Uterus (tissue), 4 donors: ENCODE data around the gene SLC22A1. TPM values are rescaled to one million over a fixed set of nuclear protein-coding genes. Genes with fewer than 3 reads are reported as not detected.

Experiments
- DNase-seq, 2 donors: peaks; one replicate each; pipeline ENCODE4 v3.0.0-alpha.2; 2019 to 2020
- H3K27ac ChIP-seq, 2 donors: fragments of 200-600 bp; sonication (generic); 1 replicate in 1 of 2; 2 replicates in 1 of 2; pipeline ENCODE4 v1.5.1; 2016 to 2018
- H3K27me3 ChIP-seq, 2 donors: fragments of 200-600 bp; sonication (generic); one replicate each; pipeline ENCODE4 v1.5.1; 2018 to 2019; ENCODE audit warnings: control low read depth in 1 of 2
- H3K36me3 ChIP-seq, 2 donors: fragments of 200-600 bp; sonication (generic); one replicate each; pipeline ENCODE4 v1.5.1; 2019; ENCODE audit warnings: control low read depth in 1 of 2
- H3K4me1 ChIP-seq, 2 donors: fragments of 200-600 bp; sonication (generic); one replicate each; pipeline ENCODE4 v1.5.1; 2018 to 2019; ENCODE audit warnings: control low read depth in 1 of 2
- H3K4me3 ChIP-seq, 2 donors: fragments of 200-600 bp; sonication (generic); 1 replicate in 1 of 2; 2 replicates in 1 of 2; pipeline ENCODE4 v1.5.1; 2018 to 2019; ENCODE audit warnings: mild to moderate bottlenecking in 1 of 2
- H3K9me3 ChIP-seq, 2 donors: fragments of 200-600 bp; sonication (generic); one replicate each; pipeline ENCODE4 v1.5.1; 2019; ENCODE audit warnings: control low read depth in 1 of 2
- POLR2A ChIP-seq, 2 donors: fragments of 450-650 bp; IDR thresholded peaks; one replicate each; pipeline ENCODE4 v1.6.1; 2016; ENCODE audit warnings: antibody characterized with exemption in 2 of 2, mild to moderate bottlenecking in 1 of 2, moderate library complexity in 1 of 2
- intact Hi-C: fragments of 100-400 bp; cut with DNase I; formaldehyde crosslinking; loops from one replicate; pipeline ENCODE4 v1.15.1; 2023; ENCODE audit warnings: low total_unique reads
- total RNA-seq, 4 donors: library from RNA; depleted of rRNA in 3 of 4; stranded (reverse); fragments of >200 nt in 3 of 4; gene quantifications; one replicate each; pipeline versions ENCODE4 v1.1.0 to v1.2.4, GENCODE V29; 2014 to 2023
- TF ChIP-seq, protein P1 (sequence below), 4 experiments: fragments of 200-600 bp in 2 of 4; fragments of 450-650 bp in 2 of 4; sonication (generic) in 2 of 4; IDR thresholded peaks; one replicate each; pipeline ENCODE4 v1.5.1; 2016 to 2019; ENCODE audit warnings: antibody characterized with exemption in 4 of 4, mild to moderate bottlenecking in 2 of 4, moderate library complexity in 1 of 4
- donor health status: DM: yes; HTN: yes; CAD: no.

SLC22A1 gene
- total RNA-seq, 4 donors from 2014 or later, result 0.35 to 5.4 TPM; not detected in 2

DNA sequence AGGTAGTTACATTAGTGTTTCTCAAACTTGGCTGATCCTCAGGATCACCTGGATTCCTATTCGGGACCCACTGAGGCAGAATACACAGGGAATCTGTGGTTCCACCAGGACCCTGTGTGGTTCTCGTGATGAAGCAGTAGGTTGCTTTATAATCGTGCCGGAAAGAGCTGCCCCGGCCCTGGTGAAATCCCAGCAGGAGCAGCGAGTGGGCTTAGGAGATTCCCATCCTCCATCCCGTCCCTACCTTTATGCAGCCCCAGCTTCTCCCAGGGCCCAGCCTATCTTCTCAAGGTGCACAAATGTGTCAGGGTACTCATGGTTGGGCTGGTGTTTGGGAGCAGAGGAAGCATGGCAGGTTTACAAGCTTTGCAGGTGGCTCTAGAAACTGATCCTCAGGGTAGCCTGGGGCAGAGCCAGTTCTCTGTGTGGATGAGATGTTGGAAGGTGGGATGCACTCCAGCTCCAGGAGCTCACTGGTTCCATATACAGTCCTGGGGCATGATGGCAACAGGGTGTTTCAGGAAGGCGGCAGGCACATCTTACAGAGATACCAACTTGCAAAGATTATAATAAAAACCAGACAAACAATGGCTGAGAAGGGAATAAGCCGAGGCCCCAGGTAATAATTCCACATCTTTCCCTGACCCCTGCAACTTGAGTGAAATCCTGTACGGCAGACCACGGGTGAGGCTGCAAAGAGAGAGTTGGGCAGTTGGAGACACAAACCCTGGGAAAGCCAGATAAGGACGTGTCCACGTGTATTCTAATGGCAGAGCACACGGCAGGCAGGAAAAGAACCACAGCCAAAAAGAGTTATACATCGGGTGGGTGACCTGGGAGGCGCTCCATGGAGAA, 5.9 kb downstream of the SLC22A1 start:
- H3K36me3 ChIP-seq, result no peaks in the 10 kb centered on the region
- DNase-seq, result no peak
- no peak for TF ChIP-seq POLR2A (IDR thresholded peaks at IDR 0.05)
- TF ChIP-seq, protein P1, sequence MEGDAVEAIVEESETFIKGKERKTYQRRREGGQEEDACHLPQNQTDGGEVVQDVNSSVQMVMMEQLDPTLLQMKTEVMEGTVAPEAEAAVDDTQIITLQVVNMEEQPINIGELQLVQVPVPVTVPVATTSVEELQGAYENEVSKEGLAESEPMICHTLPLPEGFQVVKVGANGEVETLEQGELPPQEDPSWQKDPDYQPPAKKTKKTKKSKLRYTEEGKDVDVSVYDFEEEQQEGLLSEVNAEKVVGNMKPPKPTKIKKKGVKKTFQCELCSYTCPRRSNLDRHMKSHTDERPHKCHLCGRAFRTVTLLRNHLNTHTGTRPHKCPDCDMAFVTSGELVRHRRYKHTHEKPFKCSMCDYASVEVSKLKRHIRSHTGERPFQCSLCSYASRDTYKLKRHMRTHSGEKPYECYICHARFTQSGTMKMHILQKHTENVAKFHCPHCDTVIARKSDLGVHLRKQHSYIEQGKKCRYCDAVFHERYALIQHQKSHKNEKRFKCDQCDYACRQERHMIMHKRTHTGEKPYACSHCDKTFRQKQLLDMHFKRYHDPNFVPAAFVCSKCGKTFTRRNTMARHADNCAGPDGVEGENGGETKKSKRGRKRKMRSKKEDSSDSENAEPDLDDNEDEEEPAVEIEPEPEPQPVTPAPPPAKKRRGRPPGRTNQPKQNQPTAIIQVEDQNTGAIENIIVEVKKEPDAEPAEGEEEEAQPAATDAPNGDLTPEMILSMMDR (IDR thresholded peaks at IDR 0.05), result no peak
- intact Hi-C loops, result no loop called here
- no peak overlapping the region for H3K27ac ChIP-seq
- no peaks in the 10 kb centered on the region for H3K4me1 ChIP-seq
- no peaks in the 10 kb centered on the region for H3K9me3 ChIP-seq
- no peak overlapping the region for H3K4me3 ChIP-seq
- no peaks in the 10 kb centered on the region for H3K27me3 ChIP-seq

DNA sequence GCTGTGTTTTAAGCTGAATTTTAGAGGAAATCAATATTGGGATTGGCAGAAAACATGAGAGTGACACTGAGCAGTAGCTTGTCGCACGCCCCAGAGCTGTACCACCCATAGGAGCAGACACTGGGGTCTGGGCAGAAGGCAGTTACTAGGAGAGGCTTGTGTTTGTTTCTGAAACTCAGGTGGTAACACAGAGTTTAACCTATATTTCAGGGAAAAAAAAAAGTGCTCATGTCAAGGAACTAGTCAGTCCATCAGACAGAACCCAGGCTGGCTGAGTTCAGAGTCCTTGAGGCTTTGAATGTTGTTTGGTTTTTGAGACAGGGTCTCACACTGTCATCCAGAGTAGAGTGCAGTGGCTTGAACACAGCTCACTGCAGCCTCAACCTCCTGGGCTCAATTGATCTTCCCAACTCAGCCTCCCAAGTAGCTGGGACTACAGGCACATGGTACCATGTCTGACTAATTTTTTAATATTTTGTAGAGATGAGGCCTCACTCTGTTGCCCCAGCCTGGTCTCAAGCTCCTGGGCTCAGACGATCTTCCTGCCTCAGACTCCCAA, 6.6 kb downstream of the SLC22A1 start:
- Histone ChIP-seq H3K4me3 (no peak overlapping the region), H3K27ac (no peak overlapping the region), H3K4me1 (no peaks in the 10 kb centered on the region), H3K36me3 (no peaks in the 10 kb centered on the region), H3K27me3 (no peaks in the 10 kb centered on the region), H3K9me3 (no peaks in the 10 kb centered on the region)
- TF ChIP-seq, protein P1 (IDR thresholded peaks at IDR 0.05), result no peak
- TF ChIP-seq POLR2A (IDR thresholded peaks at IDR 0.05), result no peak
- intact Hi-C loops, result no loop called here
- DNase-seq, result no peak

DNA sequence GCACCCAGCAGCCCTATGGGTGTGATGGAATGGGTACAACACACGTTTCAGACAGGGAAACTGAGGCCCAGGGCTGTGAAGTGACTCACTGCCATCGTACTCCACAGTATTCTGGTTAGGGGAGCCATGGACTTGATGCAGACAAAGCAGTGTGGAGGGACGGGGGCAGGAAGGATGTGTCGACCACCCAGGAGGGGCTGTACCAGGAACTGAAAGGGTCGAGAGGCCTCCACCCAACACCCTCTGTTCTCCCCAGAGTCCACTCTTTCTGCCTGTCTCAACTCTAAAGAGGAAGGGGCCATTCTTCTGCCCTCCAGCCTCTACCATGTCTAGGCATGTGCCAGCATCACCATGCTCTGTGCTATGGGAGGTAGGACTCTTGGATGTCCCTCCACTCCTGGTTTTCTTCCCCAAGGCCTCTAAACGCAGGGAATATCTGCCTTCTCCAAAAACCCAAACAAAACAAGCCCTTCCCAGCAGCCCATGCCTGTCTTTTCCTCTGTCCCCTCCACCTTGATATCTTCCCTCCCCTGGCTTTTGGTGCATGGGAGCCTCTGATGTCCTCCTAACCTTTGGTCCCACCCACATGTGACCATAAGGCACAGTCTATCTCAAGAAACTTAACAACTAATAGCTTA, 7.4 kb downstream of the SLC22A1 start:
- no peaks in the 10 kb centered on the region for H3K36me3 ChIP-seq
- no peaks in the 10 kb centered on the region for H3K27me3 ChIP-seq
- no peak overlapping the region for H3K27ac ChIP-seq
- H3K9me3 ChIP-seq, result no peaks in the 10 kb centered on the region
- no peak overlapping the region for H3K4me3 ChIP-seq
- no peak for DNase-seq
- intact Hi-C loops, result no loop called here
- no peaks in the 10 kb centered on the region for H3K4me1 ChIP-seq
- TF ChIP-seq, protein P1 (IDR thresholded peaks at IDR 0.05), result no peak
- no peak for TF ChIP-seq POLR2A (IDR thresholded peaks at IDR 0.05)

GRCh38 chr6:160129881-160130615, 8.4 kb downstream of the SLC22A1 start:
- TF ChIP-seq, protein P1 (IDR thresholded peaks at IDR 0.05), result no peak
- no peak for TF ChIP-seq POLR2A (IDR thresholded peaks at IDR 0.05)
- H3K27ac ChIP-seq, result no peak overlapping the region
- H3K27me3 ChIP-seq, result no peaks in the 10 kb centered on the region
- no peaks in the 10 kb centered on the region for H3K4me1 ChIP-seq
- no peak overlapping the region for H3K4me3 ChIP-seq
- no peaks in the 10 kb centered on the region for H3K9me3 ChIP-seq
- H3K36me3 ChIP-seq, result no peaks in the 10 kb centered on the region
- DNase-seq, result no peak
- intact Hi-C loops, result no loop called here
